Measurements from ENCODE around the gene LHFPL5.

LHFPL5 gene

DNA sequence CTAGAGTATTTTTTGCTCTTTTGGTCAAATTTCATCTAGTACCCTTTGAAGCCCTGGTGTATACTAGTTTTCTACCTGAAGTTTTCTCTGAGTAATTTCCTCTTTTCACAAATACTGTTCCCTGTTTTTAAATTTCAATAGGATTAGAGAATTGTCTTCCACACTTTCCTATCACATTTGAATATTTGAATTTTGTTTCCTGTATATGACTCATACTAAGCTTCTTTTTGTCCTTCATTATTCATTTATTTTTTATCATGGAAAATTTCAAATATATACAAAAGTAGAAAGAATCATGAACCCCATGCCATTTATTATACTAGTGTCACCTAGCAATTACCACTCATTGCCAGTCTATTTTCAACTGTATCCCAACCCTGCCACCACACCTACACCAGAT lies 52.7 kb downstream of the LHFPL5 start:
- DNase-seq: no peak

GRCh38 chr6:35859367-35859766 lies 54.2 kb downstream of the LHFPL5 start:
- DNase-seq: no peak
